GM13976 (cell line): Measurements from ENCODE around the gene MGAT4C.

Experiments used
- DNase-seq: peaks from one replicate; pipeline ENCODE4 v3.0.0; 2012; ENCODE audit warnings: low spot score
- CTCF ChIP-seq: IDR thresholded peaks from 2 replicates; pipeline ENCODE4 v1.5.1; 2012; ENCODE audit warnings: borderline replicate concordance, mild to moderate bottlenecking; ENCODE audit not compliant: insufficient read depth; ENCODE audit errors: extremely low read depth, missing control alignments, control extremely low read depth
- in situ Hi-C: fragments of 300-500 bp; cut with MboI; formaldehyde crosslinking; loops from one replicate; pipeline ENCODE4 v1.12.0; 2022; ENCODE audit warnings: low sequenced_read_pairs, mixed read lengths, inconsistent platforms; ENCODE audit not compliant: unreplicated experiment

MGAT4C gene

DNA sequence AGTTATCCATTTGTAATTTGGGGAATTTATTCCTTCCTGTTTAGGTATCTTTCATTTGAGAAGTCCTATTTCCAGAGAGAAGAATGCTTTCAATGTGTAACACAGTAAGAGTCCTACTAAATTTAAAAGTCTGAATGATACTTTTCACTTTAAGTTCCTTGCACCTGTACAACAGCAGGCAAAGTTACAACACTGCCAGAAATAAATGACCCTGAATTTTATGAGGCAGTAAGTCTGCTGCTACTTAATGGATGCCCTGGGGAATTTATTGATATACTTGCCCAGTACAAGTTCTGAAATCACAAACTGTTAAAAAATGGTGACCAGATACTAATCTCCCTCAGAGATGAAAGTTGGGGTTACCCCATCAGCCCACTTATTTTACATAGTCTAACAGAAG, 329.0 kb downstream of the MGAT4C start:
- DNase-seq, result no peak
- no peak for TF ChIP-seq CTCF
- in situ Hi-C loops, result no loop called here

- no peak for TF ChIP-seq CTCF
- peak; percentile 6 for DNase-seq
- in situ Hi-C loops, result no loop called here
These were observed 332.3 kb downstream of the MGAT4C start for GRCh38 chr12:85923767-85924331.

DNA sequence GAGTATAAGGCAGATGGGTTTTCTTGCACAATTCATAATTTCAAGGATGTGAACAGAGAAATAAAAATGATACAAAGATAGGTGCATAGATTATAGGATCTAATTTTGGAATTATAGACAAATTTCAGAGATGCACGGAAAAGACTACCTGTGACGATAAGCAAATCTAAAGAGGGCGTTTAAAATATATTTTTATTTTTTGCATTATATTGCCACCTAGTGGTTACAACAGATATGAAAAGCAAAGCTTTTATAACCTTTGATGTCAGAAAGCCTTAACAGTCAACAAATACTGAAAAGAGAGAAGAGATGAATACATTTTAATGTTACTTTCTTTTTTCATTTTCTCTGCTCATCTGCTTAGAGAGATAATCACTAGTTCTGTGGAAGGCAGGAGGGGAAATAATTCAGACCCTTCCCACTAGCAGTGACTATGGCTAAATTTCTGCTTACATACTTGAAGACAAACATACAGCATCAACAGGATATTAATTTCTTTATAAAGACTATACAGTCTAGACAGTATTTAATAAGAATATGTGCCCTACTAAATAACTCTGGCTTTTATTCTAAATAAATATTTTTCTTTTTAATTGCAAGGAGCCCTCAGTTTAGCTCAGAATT, 335.8 kb downstream of the MGAT4C start:
- TF ChIP-seq CTCF, result peak; percentile 20
- DNase-seq, result peak; percentile 40
- in situ Hi-C loops, result no loop called here
